ENCODE measurements around the gene CANX. TPM values are rescaled to one million over a fixed set of nuclear protein-coding genes. Genes with fewer than 3 reads are reported as not detected.

The CANX gene
- total and polyA plus RNA-seq, 2 of the 13 experiments (the other 11 are each of a cell fraction or from before 2014, with no cell fraction given) = 477 to 680 TPM

- TF ChIP-seq HOXD1 (CRISPR knock-in tag; IDR thresholded peaks at IDR 0.05) = 0 out of 2 replicates have a peak, but pooled peaks have one; percentile 19
- no peak for TF ChIP-seq RXRB (CRISPR knock-in tag; IDR thresholded peaks at IDR 0.05; ENCODE audit: borderline replicate concordance)
- TF ChIP-seq NFKBIZ (CRISPR knock-in tag; IDR thresholded peaks at IDR 0.05) = no peak
- TF ChIP-seq ZNF446 (CRISPR knock-in tag; IDR thresholded peaks at IDR 0.05) = peak; percentile 95
- peak; percentile 58 to 78; a peak in 1 of 4 replicates for TF ChIP-seq KLF16 (CRISPR knock-in tag; IDR thresholded peaks at IDR 0.05)
- no peak for TF ChIP-seq SETDB1 (CRISPR knock-in tag; IDR thresholded peaks at IDR 0.05; ENCODE audit: borderline replicate concordance)
- TF ChIP-seq TIGD3 (CRISPR knock-in tag; IDR thresholded peaks at IDR 0.05; ENCODE audit: borderline replicate concordance) = no peak; the same call in 1 of the 2 replicates
- peak; percentile 19 for TF ChIP-seq HNRNPLL (IDR thresholded peaks at IDR 0.05; ENCODE audit: low read depth, low read length, poor library complexity, severe bottlenecking)
- no peak; the same call in 1 of the 2 replicates for TF ChIP-seq SP5 (CRISPR knock-in tag; IDR thresholded peaks at IDR 0.05; ENCODE audit: borderline replicate concordance, low read depth)
- no peak for TF ChIP-seq ZNF550 (CRISPR knock-in tag; IDR thresholded peaks at IDR 0.05; ENCODE audit: borderline replicate concordance)
- no peak for TF ChIP-seq ZNF17 (CRISPR knock-in tag; IDR thresholded peaks at IDR 0.05)
- TF ChIP-seq LCORL (IDR thresholded peaks at IDR 0.05) = no peak
- TF ChIP-seq LCORL (CRISPR knock-in tag; IDR thresholded peaks at IDR 0.05) = no peak; the same call in none of the 2 replicates
- TF ChIP-seq ZEB1 (IDR thresholded peaks at IDR 0.05; ENCODE audit: insufficient replicate concordance, low read depth) = no peak
- no peak for TF ChIP-seq PBX2 (CRISPR knock-in tag; IDR thresholded peaks at IDR 0.05)
- TF ChIP-seq HDAC2 (CRISPR knock-in tag; IDR thresholded peaks at IDR 0.05) = no peak
- no peak for TF ChIP-seq SKI (IDR thresholded peaks at IDR 0.05; ENCODE audit: partially characterized antibody)
- TF ChIP-seq SRSF9 (IDR thresholded peaks at IDR 0.05; ENCODE audit: borderline replicate concordance, insufficient read depth, low read depth, low read length, poor library complexity, severe bottlenecking) = no peak
- peak; percentile 86 for TF ChIP-seq ZNF234 (CRISPR knock-in tag; conservative IDR thresholded peaks at IDR 0.05)
- TF ChIP-seq RAD21 (CRISPR knock-in tag; IDR thresholded peaks at IDR 0.05) = peak; percentile 76
- no peak for TF ChIP-seq ZNF577 (CRISPR knock-in tag; IDR thresholded peaks at IDR 0.05; ENCODE audit: borderline replicate concordance, low read depth)
- 0 out of 2 replicates have a peak, but pooled peaks have one; percentile 51 for TF ChIP-seq BATF2 (CRISPR knock-in tag; IDR thresholded peaks at IDR 0.05)
- no peak for TF ChIP-seq DNMT3B (CRISPR knock-in tag; conservative IDR thresholded peaks at IDR 0.05)
- no peak for TF ChIP-seq ZNF619 (CRISPR knock-in tag; IDR thresholded peaks at IDR 0.05)
- TF ChIP-seq CBX1 (IDR thresholded peaks at IDR 0.05; ENCODE audit: low read depth) = no peak
- no peak for TF ChIP-seq ZNF580 (CRISPR knock-in tag; IDR thresholded peaks at IDR 0.05; ENCODE audit: borderline replicate concordance, low read depth)
- no peak for TF ChIP-seq FOSL2 (CRISPR knock-in tag; IDR thresholded peaks at IDR 0.05)
- 0 out of 2 replicates have a peak, but pooled peaks have one; percentile 64 for TF ChIP-seq NR1H2 (CRISPR knock-in tag; IDR thresholded peaks at IDR 0.05; ENCODE audit: borderline replicate concordance, low read depth)
- TF ChIP-seq TBL1XR1 (IDR thresholded peaks at IDR 0.05; ENCODE audit: borderline replicate concordance, low read length, partially characterized antibody) = no peak
Measured at GRCh38 chr5:179698935-179699615, at the start of gene CANX (continued).

All from HepG2 (cell line).